Peyer's patch (tissue), 4 donors: ENCODE data around the gene CELSR3.

Experiments used
- CTCF ChIP-seq, 6 experiments: fragments of 450-650 bp in 4 of 6; fragments of 200-600 bp in 2 of 6; sonication (generic) in 1 of 6; IDR thresholded peaks; one replicate each; pipeline ENCODE4 v1.5.1; 2017 to 2019; ENCODE audit warnings: antibody characterized with exemption in 6 of 6, mild to moderate bottlenecking in 3 of 6, moderate library complexity in 1 of 6
- POLR2A ChIP-seq, 2 donors: fragments of 450-650 bp; IDR thresholded peaks; one replicate each; pipeline ENCODE4 v1.5.1; 2017; ENCODE audit warnings: antibody characterized with exemption in 2 of 2, mild to moderate bottlenecking in 2 of 2, moderate library complexity in 2 of 2

GRCh38 chr3:48591436-48591835 is 71.2 kb downstream of the CELSR3 start:
- TF ChIP-seq POLR2A (IDR thresholded peaks at IDR 0.05) (no peak), CTCF (IDR thresholded peaks at IDR 0.05) (no peak)
